ENCODE results near the gene RIPOR2. TPM values are rescaled to one million over a fixed set of nuclear protein-coding genes. Genes with fewer than 3 reads are reported as not detected.

Gene RIPOR2
- total and polyA plus RNA-seq, 2 donors (not counting 3 experiments of a cell fraction or from before 2014, with no cell fraction given) = 0.10 TPM; not detected in 1

DNA sequence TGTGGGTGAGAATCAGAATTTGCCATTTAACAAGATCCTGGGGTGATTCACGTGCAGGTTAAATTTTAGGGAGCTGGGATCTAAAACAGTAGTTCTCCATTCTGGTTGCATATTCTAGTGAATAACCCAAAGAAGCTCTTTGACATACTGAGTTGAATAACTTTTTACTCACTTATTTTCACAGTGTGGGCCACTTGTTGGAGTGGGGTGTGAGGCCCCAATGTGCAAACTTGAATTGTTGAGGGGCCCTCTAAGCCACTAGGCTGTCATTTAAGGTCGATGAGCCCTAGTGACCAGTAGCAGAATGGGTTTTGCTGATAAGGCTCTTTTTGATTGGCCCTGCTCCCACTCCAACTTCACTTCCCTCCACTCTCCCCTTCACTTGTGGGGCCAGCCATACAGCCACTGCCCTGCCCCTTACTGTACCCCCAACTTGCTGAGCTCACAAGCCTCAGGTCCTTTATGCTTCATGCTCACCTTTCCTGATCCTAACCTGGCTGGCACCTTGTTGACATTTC is 33.6 kb upstream of the RIPOR2 start:
- dilution Hi-C loops (cut with MboI; ENCODE audit: extremely low pct_ligation_motif_present, low sequenced_read_pairs) = no loop called here
- H3K27me3 ChIP-seq (ENCODE audit: control insufficient read depth in 2 of 2, insufficient read depth in 2 of 2, low read length in 2 of 2) = no peaks in the 10 kb centered on the region
- no peaks in the 10 kb centered on the region for H3K36me3 ChIP-seq (ENCODE audit: control insufficient read depth in 2 of 2, extremely low read depth in 1 of 2, insufficient read depth in 2 of 2, low read length in 2 of 2)
- POLR2A ChIA-PET = no interaction called here
- intact Hi-C loops (cut with micrococcal nuclease) = no loop called here
- FAIRE-seq (no peak), DNase-seq (ENCODE audit: low read depth, low spot score) (no peak)
- CTCF ChIA-PET = no interaction called here
- no peak overlapping the region for H3K9ac ChIP-seq (replicated peaks; ENCODE audit: extremely low read depth, insufficient read depth, low read length)
- no peak overlapping the region for H3K4me3 ChIP-seq (replicated peaks in 1 of 3; ENCODE audit: insufficient read depth in 1 of 3, low read depth in 1 of 3, low read length in 3 of 3)
- H3K27ac ChIP-seq (ENCODE audit: insufficient read depth, low read depth, low read length) = no peak overlapping the region
- no peaks in the 10 kb centered on the region for H3K9me3 ChIP-seq (replicated peaks; ENCODE audit: control insufficient read depth, insufficient read depth, low read length)
- H3K4me1 ChIP-seq (ENCODE audit: control insufficient read depth, extremely low read depth, insufficient read depth, low read length) = no peaks in the 10 kb centered on the region
- no peaks in the 10 kb centered on the region for H3K79me2 ChIP-seq (ENCODE audit: control insufficient read depth, insufficient read depth, low read length)
- H2AFZ ChIP-seq (ENCODE audit: low read depth, low read length) = no peak overlapping the region
- TF ChIP-seq POLR2A (IDR thresholded peaks at IDR 0.05; ENCODE audit: low read depth, low read length) (no peak), FOS (IDR thresholded peaks at IDR 0.05; ENCODE audit: borderline replicate concordance, insufficient read depth, low read length) (no peak), JUN (IDR thresholded peaks at IDR 0.05; ENCODE audit: borderline replicate concordance, insufficient read depth, insufficient read length, low read depth) (no peak), POLR2AphosphoS5 (IDR thresholded peaks at IDR 0.05; ENCODE audit: insufficient read depth, low read depth, low read length) (no peak), MYC (IDR thresholded peaks at IDR 0.05; ENCODE audit: low read depth, low read length) (no peak), EZH2 (IDR thresholded peaks at IDR 0.05; ENCODE audit: borderline replicate concordance, low read depth, low read length, severe bottlenecking) (no peak), GATA2 (IDR thresholded peaks at IDR 0.05; ENCODE audit: insufficient read depth, insufficient read length, low read depth, low read length) (no peak), MAX (IDR thresholded peaks at IDR 0.05; ENCODE audit: insufficient read depth, insufficient read length) (no peak)
- TF ChIP-seq, protein P1, sequence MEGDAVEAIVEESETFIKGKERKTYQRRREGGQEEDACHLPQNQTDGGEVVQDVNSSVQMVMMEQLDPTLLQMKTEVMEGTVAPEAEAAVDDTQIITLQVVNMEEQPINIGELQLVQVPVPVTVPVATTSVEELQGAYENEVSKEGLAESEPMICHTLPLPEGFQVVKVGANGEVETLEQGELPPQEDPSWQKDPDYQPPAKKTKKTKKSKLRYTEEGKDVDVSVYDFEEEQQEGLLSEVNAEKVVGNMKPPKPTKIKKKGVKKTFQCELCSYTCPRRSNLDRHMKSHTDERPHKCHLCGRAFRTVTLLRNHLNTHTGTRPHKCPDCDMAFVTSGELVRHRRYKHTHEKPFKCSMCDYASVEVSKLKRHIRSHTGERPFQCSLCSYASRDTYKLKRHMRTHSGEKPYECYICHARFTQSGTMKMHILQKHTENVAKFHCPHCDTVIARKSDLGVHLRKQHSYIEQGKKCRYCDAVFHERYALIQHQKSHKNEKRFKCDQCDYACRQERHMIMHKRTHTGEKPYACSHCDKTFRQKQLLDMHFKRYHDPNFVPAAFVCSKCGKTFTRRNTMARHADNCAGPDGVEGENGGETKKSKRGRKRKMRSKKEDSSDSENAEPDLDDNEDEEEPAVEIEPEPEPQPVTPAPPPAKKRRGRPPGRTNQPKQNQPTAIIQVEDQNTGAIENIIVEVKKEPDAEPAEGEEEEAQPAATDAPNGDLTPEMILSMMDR (IDR thresholded peaks at IDR 0.05; ENCODE audit: extremely low read depth in 1 of 2, insufficient read depth in 1 of 2, low read depth in 1 of 2, low read length in 2 of 2) = no peak
- no peaks in the 10 kb centered on the region for H4K20me1 ChIP-seq (replicated peaks; ENCODE audit: control insufficient read depth, extremely low read depth, insufficient read depth, low read length)
- H3K9me1 ChIP-seq (replicated peaks; ENCODE audit: control insufficient read depth, extremely low read depth, insufficient read depth, low read length) = no peaks in the 10 kb centered on the region
- H3K4me2 ChIP-seq (ENCODE audit: insufficient read depth, low read length) = no peak overlapping the region
- BruUV-seq (replicated peaks) = no TSS peak

All from endothelial cell of umbilical vein (primary cell).